ENCODE data around the gene CBX5.
"Not testable (repeated sequence)": the region's sequence is repeated elsewhere in the genome, so short reads cannot be mapped to it uniquely, and the experiment has no call there.

The CBX5 gene

GRCh38 chr12:54279632-54280467 lies at the start of gene CBX5:
Gene CBX5 (minus strand): TSS chr12:54280122. CDS start chr12:54257650, 22,472 bp downstream.
- DNase-seq = peak; percentile 95

- no peak for DNase-seq
These were observed 48.8 kb upstream of the CBX5 start for GRCh38 chr12:54328595-54329337.

GRCh38 chr12:54325442-54326109 lies 45.7 kb upstream of the CBX5 start:
- DNase-seq = not testable (repeated sequence)

GRCh38 chr12:54324617-54325441 lies 44.9 kb upstream of the CBX5 start, which contains the start of gene COPZ1:
Gene COPZ1 (plus strand): TSS chr12:54325131. CDS start chr12:54325164, 33 bp downstream.
- peak; percentile 97 for DNase-seq

- no peak for DNase-seq
These were observed 41.4 kb upstream of the CBX5 start for GRCh38 chr12:54321363-54321762.

GRCh38 chr12:54312309-54312708 lies 32.4 kb upstream of the CBX5 start:
- DNase-seq = not testable (repeated sequence)

GRCh38 chr12:54311051-54311450 lies 31.1 kb upstream of the CBX5 start:
- DNase-seq = no peak

GRCh38 chr12:54306925-54307741 lies 27.2 kb upstream of the CBX5 start:
- DNase-seq = no peak

- DNase-seq = no peak
These were observed 24.4 kb upstream of the CBX5 start for GRCh38 chr12:54304187-54304810.

- DNase-seq = no peak
These were observed 23.7 kb upstream of the CBX5 start for GRCh38 chr12:54303640-54304039.

- no peak for DNase-seq
These were observed 21.6 kb upstream of the CBX5 start for GRCh38 chr12:54301428-54302048.

GRCh38 chr12:54300732-54301427 lies 21.0 kb upstream of the CBX5 start, which contains the start of gene NFE2:
Gene NFE2 (minus strand): TSS chr12:54301015. CDS start chr12:54295248, 5,767 bp downstream.
- no peak for DNase-seq

GRCh38 chr12:54300225-54300731 lies 20.4 kb upstream of the CBX5 start:
- DNase-seq = no peak

- no peak for DNase-seq
These were observed 19.7 kb upstream of the CBX5 start for GRCh38 chr12:54299515-54300224.

- no peak for DNase-seq
These were observed 19.0 kb upstream of the CBX5 start for GRCh38 chr12:54298904-54299303.

GRCh38 chr12:54296393-54297099 lies 16.6 kb upstream of the CBX5 start:
- DNase-seq = no peak

GRCh38 chr12:54294953-54295566 lies 15.1 kb upstream of the CBX5 start:
- DNase-seq = no peak

All from NCI-H1105 treated with DMSO at 0.1 percent for 48 hours (cell line).